Embryonic facial prominence (tissue), 1 donor: ENCODE data around the gene PCSK6.
"Not testable (repeated sequence)": the region's sequence is repeated elsewhere in the genome, so short reads cannot be mapped to it uniquely, and the experiment has no call there.

Source experiments
- DNase-seq: peaks from one replicate; pipeline ENCODE4 v3.0.0-alpha.2; 2016; ENCODE audit errors: extremely low spot score

PCSK6 gene

DNA sequence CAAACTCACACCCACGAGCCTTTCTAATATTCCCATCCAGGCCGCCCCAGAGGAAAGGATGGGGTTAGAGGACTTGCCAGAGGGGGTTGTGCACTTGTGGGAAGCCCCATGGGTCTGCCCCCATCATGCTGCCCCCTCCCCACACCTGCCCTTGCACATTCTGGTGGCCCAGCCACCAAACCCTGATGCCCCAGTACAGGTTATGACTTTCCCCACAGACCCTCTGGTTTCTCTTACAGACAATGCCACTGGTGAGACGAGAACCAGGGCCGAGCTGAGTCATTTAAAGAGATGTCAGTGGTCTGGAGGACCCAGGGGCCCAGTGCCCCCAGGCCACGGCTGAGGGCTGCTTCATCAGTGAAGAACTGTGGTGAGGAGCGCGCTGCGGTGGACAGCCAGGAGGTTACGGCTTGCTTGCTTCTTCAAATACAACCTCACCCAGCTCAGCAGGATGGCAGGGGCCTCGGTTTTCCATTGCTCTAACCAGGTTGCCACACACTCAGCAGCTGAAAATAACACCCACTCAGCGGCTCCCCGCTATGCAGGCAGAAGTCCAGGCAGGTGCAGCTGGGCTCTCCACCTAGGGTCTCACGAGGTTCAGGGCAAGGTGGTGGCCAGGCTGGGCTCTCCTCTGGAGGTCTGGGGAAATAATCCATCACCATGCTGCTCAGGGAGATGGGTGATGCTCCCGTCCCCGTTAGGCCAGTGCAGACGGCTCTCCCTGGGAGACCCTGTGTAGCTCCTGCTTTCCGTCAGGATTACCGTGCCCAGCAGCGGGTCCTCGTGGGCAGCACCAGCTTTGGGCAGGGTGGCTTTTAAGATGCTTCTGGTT, 180.7 kb downstream of the PCSK6 start:
- no peak for DNase-seq

DNA sequence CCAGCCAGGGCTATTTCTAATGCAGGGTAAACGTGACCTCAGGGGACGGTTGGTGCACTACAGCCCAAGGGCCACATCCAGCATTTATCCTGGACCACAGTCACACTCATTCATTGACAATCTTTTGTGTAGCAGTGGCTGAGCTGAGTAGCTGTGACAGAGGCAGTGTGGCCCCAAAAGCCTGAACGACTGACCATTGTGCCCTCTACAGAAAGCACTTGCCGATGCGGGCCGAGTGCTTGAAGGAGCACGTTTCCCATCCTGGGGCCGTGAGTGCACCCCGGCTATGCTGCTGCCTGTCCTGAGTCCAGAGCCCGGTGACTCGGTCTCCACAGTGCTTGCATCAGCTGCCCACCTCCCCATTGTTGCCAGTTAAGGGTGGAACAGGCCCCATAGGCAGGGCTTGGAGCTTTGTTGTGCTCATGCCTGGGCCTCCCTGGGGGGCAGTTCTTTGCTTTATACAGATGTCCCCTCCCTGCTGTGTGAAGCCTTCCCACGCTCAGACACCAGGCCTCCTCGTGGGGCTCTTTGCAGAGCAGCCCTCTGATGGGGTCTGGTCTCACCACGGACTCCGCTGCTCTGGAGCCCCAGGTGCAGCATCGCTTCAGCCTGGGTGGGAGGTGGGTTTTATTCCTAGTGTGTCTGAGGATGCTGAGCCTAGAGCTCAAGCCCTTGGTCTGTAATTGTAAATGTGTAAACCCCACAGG, 181.5 kb downstream of the PCSK6 start:
- DNase-seq = no peak

DNA sequence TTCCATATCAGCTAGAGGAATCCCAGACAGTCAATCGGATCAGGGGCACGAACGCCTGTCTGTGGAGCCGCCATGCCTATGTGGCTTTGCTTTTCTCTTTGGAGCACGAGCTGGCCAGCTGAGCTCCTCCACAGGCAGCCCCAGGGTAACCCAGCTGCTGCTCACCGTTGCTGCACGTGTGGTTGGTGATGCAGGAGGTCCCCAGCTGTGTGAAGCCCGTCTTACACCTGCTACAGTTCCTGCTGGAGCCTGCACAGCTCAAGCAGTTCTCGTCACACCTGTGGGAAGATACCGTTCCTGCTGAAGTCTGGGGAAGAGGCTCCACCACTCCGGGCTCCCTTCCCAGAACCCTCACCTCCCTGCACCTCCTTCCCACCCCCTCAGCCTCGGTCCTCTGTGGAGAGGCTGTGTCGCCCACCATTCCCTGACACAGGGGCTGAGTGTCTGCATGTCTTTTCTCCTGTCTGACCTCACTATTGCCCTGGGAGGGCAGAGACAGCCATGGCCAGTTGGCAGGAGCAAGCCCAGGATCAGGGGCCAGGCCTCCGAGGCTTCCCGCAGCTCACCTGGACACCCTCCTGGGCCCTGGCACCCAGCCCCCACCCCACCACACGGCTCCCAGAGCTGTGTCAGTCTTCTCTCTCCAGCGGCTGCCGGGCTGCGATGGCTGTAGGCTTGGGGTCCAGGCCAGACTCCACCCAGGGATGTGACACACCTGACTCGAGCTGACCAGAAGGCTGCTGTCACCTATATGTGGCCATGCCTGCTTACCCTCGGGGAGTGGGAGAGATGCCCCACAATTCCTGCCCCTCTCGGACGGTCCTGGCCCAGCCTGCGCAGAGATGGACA, 182.2 kb downstream of the PCSK6 start:
- DNase-seq = no peak

DNA sequence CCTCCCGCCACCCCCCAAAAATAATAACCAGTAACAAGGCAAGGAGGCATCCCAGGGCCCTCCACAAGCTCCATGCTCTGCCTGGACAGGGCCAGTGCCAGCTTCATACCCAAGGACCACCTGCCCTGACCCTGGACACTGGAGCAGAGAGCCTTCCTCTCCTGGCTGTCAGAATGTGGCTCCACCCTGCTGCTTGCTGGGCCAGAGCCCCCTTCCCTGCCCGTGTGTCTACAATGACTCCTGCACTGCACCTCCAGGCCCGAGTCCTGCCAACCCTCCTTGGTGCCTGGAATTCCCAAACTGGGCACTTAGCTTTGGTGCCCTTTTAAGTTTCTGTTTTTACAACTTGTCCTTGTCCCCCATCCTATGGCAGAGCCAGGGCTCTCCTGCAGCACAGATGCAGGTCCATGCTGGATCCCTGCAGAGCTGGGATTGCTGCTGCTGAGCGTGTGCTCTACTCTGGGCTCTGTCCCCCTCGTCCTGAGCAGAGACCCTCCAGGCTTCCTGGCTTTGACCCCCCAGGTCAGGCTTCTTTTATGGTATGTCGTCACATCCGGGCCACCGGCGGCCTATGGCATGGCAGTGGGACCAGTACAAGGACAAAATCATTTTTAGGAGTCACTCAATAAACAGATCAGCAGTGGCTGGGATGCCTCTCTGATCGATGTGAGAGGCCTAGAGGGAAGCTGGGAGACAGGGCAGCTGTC, 183.0 kb downstream of the PCSK6 start:
- no peak for DNase-seq

DNA sequence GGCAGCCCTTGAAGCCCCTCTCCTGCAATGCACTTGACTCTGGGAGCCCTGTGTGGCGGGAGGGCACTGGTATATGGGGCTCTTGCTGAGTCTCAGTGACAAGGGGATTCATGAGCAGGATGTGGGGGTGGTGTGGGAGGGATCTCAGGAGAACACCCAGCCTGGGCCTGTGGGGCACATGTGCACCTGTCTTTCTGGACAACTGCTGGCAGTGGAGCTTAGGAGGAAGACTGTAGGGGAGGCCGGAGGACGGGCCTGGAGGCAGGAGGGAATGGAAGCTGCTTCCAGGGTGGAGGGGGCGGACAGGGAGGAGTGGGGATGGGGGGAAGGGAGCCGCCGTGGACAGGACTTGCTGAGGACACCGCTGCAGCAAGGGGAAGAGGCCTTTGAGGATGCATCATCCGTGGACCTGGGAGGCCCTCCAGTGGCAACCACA, 183.7 kb downstream of the PCSK6 start:
- DNase-seq = no peak

DNA sequence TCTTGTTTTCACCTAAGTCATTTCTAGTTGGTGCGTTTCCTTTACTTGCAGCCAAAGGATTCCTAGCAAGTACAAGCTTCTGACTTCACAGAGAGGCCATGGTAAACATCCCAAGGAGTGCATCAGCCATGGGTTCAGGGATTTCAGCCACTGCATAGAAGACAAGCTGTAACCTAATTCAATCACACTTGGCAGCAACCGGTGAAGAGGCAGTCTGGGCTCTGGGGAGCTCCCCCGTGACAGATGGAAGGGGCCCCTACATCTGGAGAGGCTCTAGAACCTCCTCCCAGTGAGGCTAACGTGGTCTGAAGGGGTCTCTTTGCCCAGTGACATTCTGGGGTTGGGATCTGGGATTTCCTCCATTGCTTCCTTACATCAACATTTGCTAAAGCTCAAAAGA, 186.1 kb downstream of the PCSK6 start:
- no peak for DNase-seq

DNA sequence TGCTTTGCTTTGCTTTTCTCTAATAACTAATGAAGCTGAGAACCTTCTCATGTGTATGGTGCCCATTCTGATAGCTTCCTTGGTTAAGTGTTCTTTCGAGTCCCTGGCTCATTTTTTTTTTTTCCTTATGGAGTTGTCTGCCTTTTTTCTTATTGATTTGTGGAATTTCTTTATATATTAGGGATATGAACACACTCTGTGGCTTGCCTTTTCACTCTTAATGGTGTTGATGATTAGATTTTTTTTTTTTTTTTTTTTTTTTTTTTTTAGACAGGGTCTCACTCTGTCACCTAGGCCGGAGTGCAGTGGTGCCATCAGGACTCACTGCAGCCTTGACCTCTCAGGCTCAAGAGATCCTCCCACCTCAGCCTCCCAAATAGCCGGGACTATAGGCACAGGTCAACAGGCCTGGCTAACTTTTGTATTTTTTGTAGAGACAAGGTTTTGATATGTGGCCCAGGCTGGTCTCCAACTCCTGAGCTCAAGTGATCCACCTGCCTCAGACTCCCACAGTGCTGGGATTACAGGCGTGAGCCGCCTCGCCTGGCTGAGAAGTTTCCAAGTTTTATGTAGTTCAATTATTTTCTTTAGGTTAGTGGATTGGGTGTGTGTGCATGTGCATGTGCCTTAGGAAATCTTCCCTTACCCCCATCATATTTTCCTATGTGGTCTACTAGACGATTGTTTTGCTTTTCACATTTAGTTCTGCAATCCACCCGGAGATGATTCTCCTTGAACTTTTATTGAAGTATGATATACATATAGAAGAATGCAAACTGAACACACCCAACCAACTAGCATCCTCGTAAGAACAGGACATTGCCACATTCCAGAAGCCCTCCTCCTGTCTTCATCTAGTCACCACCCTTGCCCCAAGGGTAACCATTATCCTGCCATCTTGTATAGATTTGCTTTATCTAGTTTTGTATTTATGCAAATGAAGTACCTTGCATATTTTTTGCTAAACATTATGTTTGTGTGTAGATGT, 192.8 kb downstream of the PCSK6 start:
- no peak for DNase-seq

DNA sequence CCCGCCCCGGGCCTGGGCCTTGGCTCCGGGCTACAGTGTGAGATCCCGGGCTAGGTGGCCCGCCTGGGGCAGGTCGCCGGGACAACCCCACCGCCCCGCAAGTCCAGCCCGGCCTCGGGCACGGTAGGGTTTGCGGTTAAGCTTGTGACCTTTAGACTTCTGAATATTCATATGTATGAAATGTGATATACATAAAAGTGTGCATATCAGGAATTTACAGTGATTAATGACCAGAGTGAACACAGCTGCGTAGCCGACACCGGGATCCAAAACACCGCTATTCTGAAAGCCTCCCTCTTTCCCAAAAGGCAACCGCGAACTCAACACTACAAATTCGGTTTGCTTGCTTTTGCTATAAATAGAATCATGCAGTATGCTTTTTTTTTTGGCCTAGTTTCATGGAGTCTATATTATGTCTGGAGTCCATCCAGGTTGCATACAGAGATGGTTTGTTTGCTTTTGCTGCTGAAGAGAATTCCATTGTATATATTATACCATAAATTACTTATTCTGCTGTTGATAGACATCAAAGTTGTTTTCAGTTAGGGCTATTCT, 193.8 kb downstream of the PCSK6 start:
- peak; percentile 46 for DNase-seq

DNA sequence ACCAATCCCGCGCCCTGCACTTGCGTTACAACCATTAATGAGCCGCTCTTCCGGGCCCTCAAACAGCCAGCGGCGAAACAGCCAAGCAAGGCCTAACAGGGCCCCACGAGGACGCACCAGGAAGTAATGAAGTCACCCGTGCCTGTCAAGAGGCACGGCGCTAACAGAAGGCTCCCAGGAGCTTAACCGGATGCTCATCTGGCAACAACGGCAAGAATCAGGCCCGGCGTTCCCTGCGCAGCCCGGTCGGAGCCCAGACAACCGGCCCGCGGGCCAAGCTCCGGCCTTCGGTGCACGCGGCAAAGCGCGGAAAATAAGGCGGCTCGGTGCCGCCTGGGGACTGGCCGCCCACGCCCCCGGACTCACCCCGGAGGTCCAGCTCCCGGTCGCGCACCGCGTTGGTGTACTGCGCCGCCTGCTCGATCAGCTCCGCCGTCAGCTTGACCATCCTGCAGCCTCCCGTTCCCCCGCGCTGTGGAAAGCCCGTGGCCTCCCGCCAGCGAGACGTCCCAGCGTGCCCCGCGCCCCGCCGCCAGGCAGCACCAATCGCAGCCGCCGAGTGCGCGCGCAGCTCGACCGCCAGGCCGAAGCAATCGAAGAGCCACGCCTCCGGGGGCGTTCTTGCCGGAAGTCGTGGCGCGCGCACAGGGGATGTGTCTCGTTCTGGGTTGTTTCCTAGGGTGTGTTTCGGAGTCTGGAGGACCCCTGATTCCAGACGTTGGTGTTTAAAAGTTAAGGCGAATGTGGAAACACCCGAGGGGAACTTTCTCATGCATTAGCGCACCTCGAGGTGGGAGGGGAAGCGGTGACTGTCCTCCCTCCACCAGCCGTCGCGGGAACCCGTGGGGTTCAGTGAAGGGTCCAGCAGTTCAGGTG, 194.5 kb downstream of the PCSK6 start, which contains the start of gene SNRPA1:
SNRPA1 (minus strand) TSS at position 518 of the 876 bp plus-strand sequence; CDS start at position 448, 70 bp downstream.
- DNase-seq = peak; percentile 89

DNA sequence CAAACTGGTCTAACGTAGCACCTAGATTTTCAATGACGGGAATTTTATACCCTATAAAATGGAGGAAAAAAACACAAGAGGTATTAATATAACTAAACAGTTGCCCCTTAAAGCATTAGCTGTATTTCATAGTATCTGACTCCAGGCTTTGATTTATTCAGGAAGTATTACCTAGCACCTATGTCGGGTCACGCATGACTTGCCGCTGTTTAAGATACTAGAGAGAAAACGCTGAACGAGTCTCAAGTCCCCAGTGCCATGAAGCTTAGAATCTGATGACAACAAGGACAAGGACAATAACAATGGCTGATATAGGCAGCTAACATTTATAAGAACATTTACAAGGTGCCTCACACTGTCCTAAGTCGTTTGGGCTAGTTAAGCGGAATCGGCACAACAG, 196.4 kb downstream of the PCSK6 start:
- no peak for DNase-seq

DNA sequence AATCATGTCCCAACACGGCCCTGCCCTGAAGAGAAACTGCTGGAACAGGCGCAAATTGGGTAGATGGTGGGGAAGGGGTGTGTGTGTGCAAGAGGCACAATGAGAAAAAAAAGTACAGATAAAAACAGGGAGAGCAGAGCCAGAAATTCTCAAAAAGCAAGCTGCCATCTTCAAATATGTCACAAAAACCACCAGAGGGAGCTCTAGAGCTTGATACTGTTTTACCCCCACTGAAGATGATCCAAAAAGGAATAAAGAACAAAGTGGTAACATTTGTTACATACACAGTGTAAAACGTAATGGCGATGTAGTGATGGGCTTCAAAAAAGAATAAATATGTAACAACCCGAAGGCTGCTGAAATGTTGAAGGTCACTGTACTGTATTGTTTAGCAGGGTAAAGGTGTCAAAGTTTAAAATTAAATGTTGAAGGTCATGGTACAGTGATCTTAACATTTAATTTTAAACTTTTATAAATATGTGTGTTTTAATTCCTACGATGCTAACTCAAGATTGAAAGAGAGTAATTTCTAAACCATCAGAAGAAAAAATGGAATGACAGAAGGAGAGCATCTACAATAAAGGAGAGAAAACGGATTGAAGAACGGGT, 200.5 kb downstream of the PCSK6 start:
- no peak for DNase-seq

DNA sequence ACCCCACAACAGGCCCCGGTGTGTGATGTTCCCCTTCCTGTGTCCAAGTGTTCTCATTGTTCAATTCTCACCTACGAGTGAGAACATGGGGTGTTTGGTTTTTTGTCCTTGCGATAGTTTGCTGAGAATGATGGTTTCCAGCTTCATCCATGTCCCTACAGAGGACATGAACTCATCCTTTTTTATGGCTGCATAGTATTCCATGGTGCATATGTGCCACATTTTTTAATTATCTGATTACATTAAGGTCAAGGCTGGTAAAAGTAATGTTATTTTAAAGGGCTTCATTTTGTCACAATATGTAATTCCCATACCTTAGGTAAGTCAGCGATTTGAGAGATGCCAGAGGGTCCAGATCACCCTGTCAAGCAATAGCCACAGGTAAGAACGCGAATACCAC, 202.2 kb downstream of the PCSK6 start:
- DNase-seq = not testable (repeated sequence)

DNA sequence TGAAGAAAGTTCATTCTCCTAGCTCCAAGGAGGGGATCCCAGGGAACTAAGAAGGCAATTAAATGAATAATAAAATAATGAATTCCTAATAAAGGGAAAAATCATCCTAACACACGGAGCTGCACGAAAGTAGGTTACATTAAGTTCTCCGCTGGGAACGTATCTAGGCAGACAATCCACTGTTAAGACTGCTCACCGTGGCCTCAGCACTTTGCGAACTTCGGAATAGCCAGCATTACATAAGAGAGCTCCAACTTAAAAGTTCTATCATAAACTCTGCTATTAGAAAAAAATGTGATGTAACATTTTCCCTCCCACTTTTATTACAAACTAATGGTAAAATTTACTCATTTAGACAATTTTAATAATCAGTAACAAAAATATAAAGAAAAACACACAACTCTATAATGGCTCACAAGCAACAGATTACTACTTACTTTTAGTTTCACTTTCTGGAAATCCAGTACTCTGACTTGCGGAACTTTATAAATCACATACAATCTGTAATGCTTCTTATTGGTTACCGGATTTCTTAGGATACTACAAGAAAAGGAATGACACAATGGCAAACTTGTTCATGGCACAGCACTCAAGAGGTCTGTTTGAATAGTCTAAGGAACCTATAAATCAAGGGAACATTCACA, 202.9 kb downstream of the PCSK6 start:
- no peak for DNase-seq

DNA sequence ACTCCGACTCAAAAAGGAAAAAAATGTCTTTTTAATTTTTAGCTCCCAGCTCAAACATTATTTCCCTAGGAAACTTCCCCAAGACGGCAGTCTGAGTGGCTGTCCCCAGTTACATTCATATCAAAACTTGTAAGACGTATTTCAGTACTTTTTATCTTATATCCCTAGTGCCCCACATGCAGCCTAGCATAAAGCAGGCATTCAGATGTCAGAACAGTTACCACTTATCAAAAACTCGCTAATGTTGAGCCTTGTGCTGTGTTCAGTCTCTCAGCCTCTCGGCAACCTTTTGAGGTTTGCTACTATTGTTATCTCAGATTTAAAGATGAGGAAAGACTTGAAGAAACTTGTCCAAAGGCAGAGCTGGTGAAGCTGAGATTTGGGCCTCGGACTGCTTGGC, 205.6 kb downstream of the PCSK6 start:
- no peak for DNase-seq

DNA sequence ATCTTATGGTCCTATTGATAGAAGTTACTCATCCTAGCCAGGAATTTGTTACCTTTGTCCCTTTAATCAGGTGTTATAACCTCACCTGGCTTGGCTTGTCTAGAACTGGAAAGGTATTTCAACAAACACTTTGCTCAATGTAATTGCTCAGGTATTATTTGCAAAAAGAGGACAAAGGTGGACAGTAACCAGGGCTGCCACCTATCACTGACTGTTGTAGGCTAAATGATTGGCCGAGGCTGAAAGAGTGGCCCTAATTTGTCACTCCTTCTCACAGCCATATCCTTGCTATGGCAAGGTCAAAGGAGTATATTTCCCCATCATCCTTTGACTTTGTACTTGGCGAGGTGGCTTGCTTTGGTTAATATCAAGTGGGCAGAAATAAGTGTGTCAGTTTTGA, 209.5 kb downstream of the PCSK6 start:
- no peak for DNase-seq

DNA sequence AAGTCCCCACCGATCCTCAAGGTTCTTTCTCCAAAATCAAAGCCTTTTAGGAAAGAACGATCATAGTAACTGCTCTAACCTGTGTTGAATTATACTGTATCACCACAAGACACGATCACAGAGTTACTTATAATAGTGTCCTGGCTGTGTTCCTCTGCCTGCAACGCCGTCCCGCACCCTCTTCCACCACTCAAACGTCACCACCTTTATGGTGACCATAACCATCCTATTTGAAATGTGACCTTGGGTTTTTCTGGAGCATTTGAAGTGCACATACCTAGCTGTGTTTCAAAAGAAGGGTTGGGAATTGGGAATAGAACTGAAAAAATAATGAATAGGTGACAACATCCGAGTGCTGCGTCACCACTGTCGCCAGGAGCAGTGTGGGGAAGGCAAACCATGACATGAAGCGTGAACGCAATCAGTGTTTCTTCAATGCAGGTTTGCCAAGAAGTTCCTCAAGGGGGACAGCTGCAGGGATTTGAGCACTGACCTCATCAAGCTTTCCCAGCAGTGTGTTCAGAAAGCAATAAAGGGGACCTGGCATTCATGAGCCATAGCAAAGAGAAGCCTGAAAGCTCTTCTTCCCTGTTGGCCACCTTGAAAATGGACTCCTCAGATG, 211.5 kb downstream of the PCSK6 start:
- DNase-seq = no peak

DNA sequence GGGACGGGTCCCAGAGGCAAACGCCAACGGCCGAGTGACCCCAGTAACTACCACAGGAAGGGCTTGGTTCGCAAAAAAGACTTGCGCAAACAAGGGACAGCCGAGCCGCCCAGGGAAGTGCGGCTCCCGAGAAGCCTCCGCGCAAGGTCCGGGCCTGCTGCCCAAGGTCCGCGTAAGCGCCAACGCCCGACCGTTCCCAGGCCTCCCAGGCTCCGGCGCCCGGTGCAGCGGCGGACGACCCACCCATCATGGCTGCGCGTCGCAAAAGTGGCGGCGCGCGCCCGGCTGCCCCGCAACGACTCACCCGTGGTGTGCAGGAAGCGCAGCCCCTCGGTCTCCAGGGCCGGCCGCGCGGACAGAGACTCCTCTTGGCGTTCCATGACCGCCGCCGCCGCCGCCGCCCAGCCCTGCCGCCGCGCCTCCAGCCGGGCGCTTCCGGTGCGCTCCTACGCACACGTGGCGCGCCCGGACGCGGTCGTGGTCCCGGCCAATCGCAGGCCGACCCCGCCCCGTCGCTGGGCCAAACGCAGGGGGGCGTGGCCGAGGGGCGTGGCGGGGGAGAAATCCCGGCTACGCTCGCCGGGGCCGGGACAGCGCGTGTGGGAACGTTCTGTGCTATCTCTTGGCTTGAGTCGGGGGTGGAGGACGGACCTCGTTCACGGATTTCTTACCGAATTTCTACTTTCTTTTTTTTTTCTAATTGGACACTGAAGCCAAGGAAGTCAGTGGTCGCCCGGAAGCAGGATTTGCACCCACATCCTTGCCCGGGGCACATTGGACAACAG, 212.3 kb downstream of the PCSK6 start, which contains the start of gene SELENOS:
SELENOS (minus strand) TSS at position 448 of the 785 bp plus-strand sequence; CDS start at position 380, 68 bp downstream.
- DNase-seq = no peak
